Panc1 (cell line): ENCODE results near the gene ATXN1. TPM values are rescaled to one million over a fixed set of nuclear protein-coding genes. Genes with fewer than 3 reads are reported as not detected.

Source experiments
- ATAC-seq: fragments of 200-7000 bp; cut with Tn5 transposase; 2 replicates; pipeline ENCODE4 v1.9.1; 2020; ENCODE audit warnings: mild to moderate bottlenecking, moderate library complexity
- BruUV-seq: library from RNA; stranded (reverse); fragments of 400-500 nt; replicated peaks from 2 replicates; lab custom pipeline; 2021; lab: Mats Ljungman, UMichigan
- CTCF ChIA-PET: fragments of 300-600 bp; sonication (Branson Sonifier 250); formaldehyde crosslinking; loops from one replicate; lab custom pipeline; 2022; ENCODE audit warnings: antibody characterized with exemption; lab: Charles Lee
- POLR2A ChIA-PET: fragments of 300-600 bp; sonication (Branson Sonifier 250); formaldehyde crosslinking; loops from one replicate; lab custom pipeline; 2022; ENCODE audit warnings: antibody characterized with exemption; lab: Charles Lee
- DNase-seq: peaks from one replicate; pipeline ENCODE4 v3.0.0-alpha.2; 2010; ENCODE audit warnings: low read depth, low spot score
- H3K27ac ChIP-seq: 2 replicates; pipeline ENCODE4 v1.5.1; 2011; ENCODE audit warnings: mild to moderate bottlenecking, low read length, inconsistent platforms
- H3K27me3 ChIP-seq: fragments of 200-500 bp; sonication (Bioruptor generic); 2 replicates; pipeline ENCODE4 v1.6.0; 2014; ENCODE audit warnings: low read length, inconsistent platforms; ENCODE audit not compliant: control insufficient read depth, insufficient read depth
- H3K36me3 ChIP-seq: fragments of 200-500 bp; sonication (Bioruptor generic); 2 replicates; pipeline ENCODE4 v1.5.1; 2014; ENCODE audit warnings: inconsistent platforms, mild to moderate bottlenecking, low read length, moderate library complexity; ENCODE audit not compliant: control insufficient read depth, insufficient read depth
- H3K4me1 ChIP-seq: 2 replicates; pipeline ENCODE4 v1.5.1; 2011; ENCODE audit warnings: inconsistent platforms, mild to moderate bottlenecking, low read length, moderate library complexity; ENCODE audit not compliant: control insufficient read depth, insufficient read depth
- H3K4me3 ChIP-seq, 2 experiments: 2 replicates each; pipeline ENCODE4 v1.5.1; 2011 to 2012; ENCODE audit warnings: low read depth in 2 of 2, low read length in 2 of 2, mild to moderate bottlenecking in 2 of 2, inconsistent platforms in 1 of 2, moderate library complexity in 1 of 2
- H3K9me3 ChIP-seq: fragments of 200-500 bp; sonication (Bioruptor generic); 2 replicates; pipeline ENCODE4 v1.5.1; 2014; ENCODE audit warnings: low read depth, mild to moderate bottlenecking, inconsistent platforms, low read length, moderate library complexity; ENCODE audit not compliant: control insufficient read depth, insufficient read depth
- CTCF ChIP-seq: fragments of 450-650 bp; IDR thresholded peaks from 2 replicates; pipeline ENCODE4 v1.5.1; 2017; ENCODE audit warnings: mild to moderate bottlenecking
- POLR2AphosphoS5 ChIP-seq: IDR thresholded peaks from 2 replicates; pipeline ENCODE4 v1.6.1; 2012; ENCODE audit warnings: mild to moderate bottlenecking, low read depth, low read length, moderate library complexity
- SIN3A ChIP-seq: IDR thresholded peaks from 2 replicates; pipeline ENCODE4 v1.6.1; 2012; ENCODE audit warnings: low read depth, mild to moderate bottlenecking, low read length, moderate library complexity, borderline replicate concordance; ENCODE audit not compliant: insufficient read depth
- TCF7L2 ChIP-seq: IDR thresholded peaks from 2 replicates; pipeline ENCODE4 v1.6.1; 2011; ENCODE audit warnings: mild to moderate bottlenecking, low read depth, low read length, inconsistent platforms
- in situ Hi-C: cut with HindIII; loops from 2 replicates; pipeline ENCODE4 v1.10.0; 2016; ENCODE audit warnings: low sequenced_read_pairs, low pct_unique_long_range_greater_than_20kb
- intact Hi-C: fragments of 100-400 bp; cut with micrococcal nuclease; formaldehyde crosslinking; loops from one replicate; pipeline ENCODE4 v1.10.0; 2022; ENCODE audit not compliant: unreplicated experiment
- total RNA-seq: library from RNA; stranded (reverse); gene quantifications from one replicate; pipeline ENCODE4 v1.2.1, GENCODE V29; 2021; ENCODE audit not compliant: unreplicated experiment
- TF ChIP-seq, protein P1 (sequence below), 2 experiments: IDR thresholded peaks; 2 replicates each; pipeline ENCODE4 v1.6.1; 2011 to 2012; ENCODE audit warnings: low read depth in 2 of 2, control low read depth in 1 of 2, low read length in 1 of 2, mild to moderate bottlenecking in 1 of 2, moderate library complexity in 1 of 2; ENCODE audit not compliant: insufficient read depth in 1 of 2

ATXN1 gene
- total RNA-seq, 1 experiment from 2014 or later = 67.1 TPM

GRCh38 chr6:16324606-16325225 is 436.5 kb downstream of the ATXN1 start:
- intact Hi-C loops = no loop called here

DNA sequence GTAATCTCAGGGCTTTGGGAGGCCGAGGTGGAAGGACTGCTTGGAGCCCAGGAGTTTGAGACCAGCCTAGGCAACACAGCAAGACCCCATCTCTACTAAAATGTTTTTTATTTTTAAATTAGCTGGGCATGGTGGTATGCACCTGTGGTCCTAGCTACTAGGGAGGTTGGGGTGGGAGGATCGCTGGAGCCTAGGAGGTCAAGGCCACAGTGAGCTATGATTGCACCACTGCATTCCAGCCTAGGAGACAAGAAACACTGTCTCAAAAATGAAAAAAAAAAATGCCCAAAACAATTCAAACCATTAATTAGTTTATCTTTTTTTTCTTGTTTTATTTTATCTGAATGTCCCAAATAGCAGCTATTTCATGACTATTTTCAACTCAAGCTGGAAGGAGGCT is 437.1 kb downstream of the ATXN1 start:
- no peaks in the 10 kb centered on the region for H3K9me3 ChIP-seq
- no peaks in the 10 kb centered on the region for H3K27me3 ChIP-seq
- ATAC-seq (no peak), DNase-seq (no peak)
- CTCF ChIA-PET = interaction anchor here (0.7 kb wide), 1 partner anchor 419 kb away, joined by 4 read pairs; no protein-coding TSS in a partner anchor
- in situ Hi-C loops = no loop called here
- no peak overlapping the region for H3K4me3 ChIP-seq
- no TSS peak for BruUV-seq
- no peak for TF ChIP-seq CTCF
- TF ChIP-seq, protein P1, sequence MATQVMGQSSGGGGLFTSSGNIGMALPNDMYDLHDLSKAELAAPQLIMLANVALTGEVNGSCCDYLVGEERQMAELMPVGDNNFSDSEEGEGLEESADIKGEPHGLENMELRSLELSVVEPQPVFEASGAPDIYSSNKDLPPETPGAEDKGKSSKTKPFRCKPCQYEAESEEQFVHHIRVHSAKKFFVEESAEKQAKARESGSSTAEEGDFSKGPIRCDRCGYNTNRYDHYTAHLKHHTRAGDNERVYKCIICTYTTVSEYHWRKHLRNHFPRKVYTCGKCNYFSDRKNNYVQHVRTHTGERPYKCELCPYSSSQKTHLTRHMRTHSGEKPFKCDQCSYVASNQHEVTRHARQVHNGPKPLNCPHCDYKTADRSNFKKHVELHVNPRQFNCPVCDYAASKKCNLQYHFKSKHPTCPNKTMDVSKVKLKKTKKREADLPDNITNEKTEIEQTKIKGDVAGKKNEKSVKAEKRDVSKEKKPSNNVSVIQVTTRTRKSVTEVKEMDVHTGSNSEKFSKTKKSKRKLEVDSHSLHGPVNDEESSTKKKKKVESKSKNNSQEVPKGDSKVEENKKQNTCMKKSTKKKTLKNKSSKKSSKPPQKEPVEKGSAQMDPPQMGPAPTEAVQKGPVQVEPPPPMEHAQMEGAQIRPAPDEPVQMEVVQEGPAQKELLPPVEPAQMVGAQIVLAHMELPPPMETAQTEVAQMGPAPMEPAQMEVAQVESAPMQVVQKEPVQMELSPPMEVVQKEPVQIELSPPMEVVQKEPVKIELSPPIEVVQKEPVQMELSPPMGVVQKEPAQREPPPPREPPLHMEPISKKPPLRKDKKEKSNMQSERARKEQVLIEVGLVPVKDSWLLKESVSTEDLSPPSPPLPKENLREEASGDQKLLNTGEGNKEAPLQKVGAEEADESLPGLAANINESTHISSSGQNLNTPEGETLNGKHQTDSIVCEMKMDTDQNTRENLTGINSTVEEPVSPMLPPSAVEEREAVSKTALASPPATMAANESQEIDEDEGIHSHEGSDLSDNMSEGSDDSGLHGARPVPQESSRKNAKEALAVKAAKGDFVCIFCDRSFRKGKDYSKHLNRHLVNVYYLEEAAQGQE (IDR thresholded peaks at IDR 0.05; ENCODE audit: insufficient read depth in 1 of 2, low read depth in 2 of 2, low read length in 1 of 2) = no peak
- no peak for TF ChIP-seq SIN3A
- TF ChIP-seq TCF7L2 = no peak
- no peak for TF ChIP-seq POLR2AphosphoS5
- peaks cover 4% of the 10 kb centered on the region for H3K4me1 ChIP-seq
- H3K27ac ChIP-seq = no peak overlapping the region
- intact Hi-C loops = no loop called here
- POLR2A ChIA-PET = interaction anchor here (0.6 kb wide), 1 partner anchor 68 kb away, joined by 5 read pairs; no protein-coding TSS in a partner anchor
- H3K36me3 ChIP-seq = no peaks in the 10 kb centered on the region

More at GRCh38 chr6:16324606-16325225, 436.5 kb downstream of the ATXN1 start:
- no peak for ATAC-seq
- in situ Hi-C loops = no loop called here
- BruUV-seq = no TSS peak
- no peak for TF ChIP-seq SIN3A
- no peak for TF ChIP-seq POLR2AphosphoS5
- no peak for TF ChIP-seq CTCF
- no peak for TF ChIP-seq TCF7L2
- TF ChIP-seq, protein P1 (IDR thresholded peaks at IDR 0.05; ENCODE audit: insufficient read depth in 1 of 2, low read depth in 2 of 2, low read length in 1 of 2) = no peak
- Histone ChIP-seq H3K4me3 (no peak overlapping the region), H3K27me3 (no peaks in the 10 kb centered on the region), H3K4me1 (peaks cover 4% of the 10 kb centered on the region), H3K36me3 (no peaks in the 10 kb centered on the region), H3K9me3 (no peaks in the 10 kb centered on the region), H3K27ac (no peak overlapping the region)
- no peak for DNase-seq
- CTCF ChIA-PET = interaction anchor here (0.7 kb wide), 1 partner anchor 418 kb away, joined by 4 read pairs; no protein-coding TSS in a partner anchor
- POLR2A ChIA-PET = interaction anchor here (0.6 kb wide), 1 partner anchor 68 kb away, joined by 5 read pairs; no protein-coding TSS in a partner anchor
